Lung (tissue), 12 donors: Measurements from ENCODE around the gene GABARAPL2. TPM values are rescaled to one million over a fixed set of nuclear protein-coding genes. Genes with fewer than 3 reads are reported as not detected.
A peak's percentile ranks its signal among the peaks of the same experiment; 100 is the strongest.

Experiments
- ATAC-seq: fragments of 200-7000 bp; cut with Tn5 transposase; one replicate; pipeline ENCODE4 v1.9.1; 2020; ENCODE audit warnings: moderate number of reproducible peaks; ENCODE audit not compliant: insufficient read depth, low FRiP score
- DNase-seq, 3 donors: peaks; one replicate each; pipeline ENCODE4 v3.0.0-alpha.2; 2013 to 2017
- H3K27ac ChIP-seq, 2 donors: one replicate each; pipeline ENCODE4 v1.5.1; 2013; ENCODE audit warnings: mild to moderate bottlenecking in 2 of 2, moderate library complexity in 2 of 2, control low read depth in 1 of 2, inconsistent platforms in 1 of 2, low read depth in 1 of 2, low read length in 1 of 2
- H3K27me3 ChIP-seq, 3 donors: one replicate each; pipeline ENCODE4 v1.5.1; 2013; ENCODE audit warnings: low read length in 2 of 3; ENCODE audit not compliant: control insufficient read depth in 3 of 3, insufficient read depth in 3 of 3
- H3K36me3 ChIP-seq, 4 donors: one replicate each; pipeline ENCODE4 v1.5.1; 2013; ENCODE audit warnings: low read length in 4 of 4, mild to moderate bottlenecking in 1 of 4, moderate library complexity in 1 of 4; ENCODE audit not compliant: control insufficient read depth in 4 of 4, insufficient read depth in 4 of 4
- H3K4me1 ChIP-seq, 5 donors: one replicate each; pipeline ENCODE4 v1.5.1; 2013; ENCODE audit warnings: low read length in 5 of 5, mild to moderate bottlenecking in 2 of 5, moderate library complexity in 1 of 5; ENCODE audit not compliant: control insufficient read depth in 5 of 5, insufficient read depth in 5 of 5
- H3K4me3 ChIP-seq: one replicate; pipeline ENCODE4 v1.5.1; 2013; ENCODE audit warnings: mild to moderate bottlenecking, control low read depth, moderate library complexity
- H3K9ac ChIP-seq, 2 donors: one replicate each; pipeline ENCODE4 v1.5.1; 2013; ENCODE audit warnings: low read length in 2 of 2, control low read depth in 1 of 2; ENCODE audit not compliant: insufficient read depth in 1 of 2
- H3K9me3 ChIP-seq, 4 donors: one replicate each; pipeline ENCODE4 v1.5.1; 2013; ENCODE audit warnings: low read length in 3 of 4, mild to moderate bottlenecking in 1 of 4, moderate library complexity in 1 of 4; ENCODE audit not compliant: control insufficient read depth in 4 of 4, insufficient read depth in 3 of 4
- CTCF ChIP-seq: IDR thresholded peaks from 2 replicates; pipeline ENCODE4 v1.5.1; 2012; ENCODE audit warnings: mild to moderate bottlenecking; ENCODE audit errors: control extremely low read depth, extremely low read depth
- WGBS, 2 donors: extraction: QIAGEN DNeasy Blood & Tissue Kit; methylation state at CpG; one replicate each; pipeline ENCODE4 v1.1.7; 2013; 5-methylcytosine and 5-hydroxymethylcytosine counted together
- polyA plus RNA-seq, 2 donors: library from polyadenylated mRNA; stranded (reverse); fragments of 200-250 nt; gene quantifications; one replicate each; pipeline ENCODE4 v1.2.1, GENCODE V29; 2013
- total RNA-seq, 2 donors: library from RNA; depleted of rRNA in 1 of 2; stranded (reverse); fragments of >200 nt in 1 of 2; gene quantifications; one replicate each; pipeline ENCODE4 v1.2.1, GENCODE V29; 2014 to 2021
- donor health status: control.
- donor health status: control.
- donor health status: Bipolar disorder and iron deficiency.
- donor health status: healthy.
- donor health status: DM: yes; HTN: yes; CAD: no.

GABARAPL2 gene
- total and polyA plus RNA-seq, 4 donors = 72.9 to 180 (median 104) TPM

GRCh38 chr16:75578725-75579124 is 12.5 kb downstream of the GABARAPL2 start:
- no peak for ATAC-seq
- Histone ChIP-seq H3K4me3 (no peak overlapping the region), H3K4me1 (peaks cover 0 to 7% (median 0%) of the 10 kb centered on the region in 5 donors), H3K9ac (no peak overlapping the region), H3K27me3 (no peaks in the 10 kb centered on the region), H3K36me3 (peaks cover 14 to 36% (median 29%) of the 10 kb centered on the region in 4 donors), H3K9me3 (no peaks in the 10 kb centered on the region), H3K27ac (no peak overlapping the region)
- 92 to 97% methylated on average over 2 of the region's 2 CpGs for WGBS, 2 donors
- no peak for DNase-seq
- TF ChIP-seq CTCF = no peak

DNA sequence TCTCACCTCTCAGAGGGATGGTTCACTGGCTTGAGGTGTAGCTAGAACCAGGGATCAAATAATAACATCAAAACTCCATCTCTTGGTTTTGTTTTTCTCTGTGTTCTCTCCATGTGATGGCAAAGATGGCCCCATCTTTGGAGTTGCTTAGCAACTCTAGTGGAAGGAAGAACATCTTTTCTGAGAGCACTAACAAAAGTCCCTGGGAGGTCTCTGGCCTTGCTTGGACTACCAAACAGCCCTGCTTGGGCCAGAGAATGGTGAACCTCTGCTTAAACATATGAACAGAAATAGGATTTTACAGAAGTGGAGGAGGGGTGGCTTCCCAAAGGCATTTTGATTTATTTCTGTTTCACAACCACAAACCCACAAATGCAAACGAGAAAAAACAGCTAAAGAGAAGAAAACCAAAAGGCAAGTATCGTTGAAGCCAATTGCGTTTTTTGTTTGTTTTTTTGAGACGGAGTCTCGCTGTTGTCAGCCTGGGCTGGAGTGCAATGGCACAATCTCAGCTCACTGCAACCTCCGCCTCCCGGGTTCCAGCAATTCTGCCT is 13.2 kb downstream of the GABARAPL2 start:
- H3K27ac ChIP-seq = no peak overlapping the region
- WGBS, 2 donors = 60 to 74% methylated on average over 7 of the region's 7 CpGs
- H3K36me3 ChIP-seq = peaks cover 11 to 33% (median 24%) of the 10 kb centered on the region in 4 donors
- H3K4me1 ChIP-seq = peaks cover 0 to 7% (median 0%) of the 10 kb centered on the region in 5 donors
- DNase-seq (no peak), ATAC-seq (no peak)
- TF ChIP-seq CTCF = no peak
- H3K9ac ChIP-seq = no peak overlapping the region
- H3K9me3 ChIP-seq = no peaks in the 10 kb centered on the region
- H3K4me3 ChIP-seq = no peak overlapping the region
- H3K27me3 ChIP-seq = no peaks in the 10 kb centered on the region

GRCh38 chr16:75584108-75584507 is 17.9 kb downstream of the GABARAPL2 start:
- Histone ChIP-seq H3K9me3 (no peaks in the 10 kb centered on the region), H3K9ac (no peak overlapping the region), H3K27ac (no peak overlapping the region), H3K27me3 (no peaks in the 10 kb centered on the region), H3K4me1 (peaks cover 0 to 2% (median 0%) of the 10 kb centered on the region in 5 donors), H3K4me3 (no peak overlapping the region), H3K36me3 (peaks cover 4 to 10% (median 6%) of the 10 kb centered on the region in 4 donors)
- WGBS, 2 donors = 74 to 86% methylated on average over 3 of the region's 3 CpGs
- ATAC-seq (no peak), DNase-seq (no peak)
- no peak for TF ChIP-seq CTCF

DNA sequence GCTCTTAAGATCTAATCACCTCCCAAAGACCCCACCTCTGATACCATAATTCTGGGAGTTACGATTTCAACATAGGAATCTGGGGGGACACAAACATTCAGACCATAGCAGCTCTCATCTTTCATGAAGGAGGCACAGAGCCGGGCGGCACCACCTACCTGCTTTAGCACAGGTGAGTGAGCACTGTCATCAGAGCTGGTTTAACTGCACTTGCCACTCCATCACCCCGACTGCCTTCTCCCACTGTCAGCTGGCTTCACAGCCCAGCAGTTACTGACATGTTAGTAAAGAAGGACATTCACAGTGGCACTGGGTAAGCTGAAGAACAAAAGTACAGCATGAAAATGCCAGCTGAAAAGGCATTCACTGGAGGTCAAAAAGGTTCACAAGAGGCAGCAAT is 22.5 kb downstream of the GABARAPL2 start:
- DNase-seq = no peak
- no peak for TF ChIP-seq CTCF
- Histone ChIP-seq H3K4me1 (peaks cover 2 to 9% (median 7%) of the 10 kb centered on the region in 5 donors), H3K36me3 (peaks cover 0 to 8% (median 2%) of the 10 kb centered on the region in 4 donors), H3K27me3 (no peaks in the 10 kb centered on the region), H3K4me3 (no peak overlapping the region), H3K27ac (peak overlapping the region in 1 of 2 donors; percentile 51), H3K9ac (no peak overlapping the region), H3K9me3 (no peaks in the 10 kb centered on the region)
- no peak for ATAC-seq
- 95 to 100% methylated on average over 4 of the region's 4 CpGs for WGBS, 2 donors
